ENCODE data around the gene RAX2.

RAX2 gene

DNA sequence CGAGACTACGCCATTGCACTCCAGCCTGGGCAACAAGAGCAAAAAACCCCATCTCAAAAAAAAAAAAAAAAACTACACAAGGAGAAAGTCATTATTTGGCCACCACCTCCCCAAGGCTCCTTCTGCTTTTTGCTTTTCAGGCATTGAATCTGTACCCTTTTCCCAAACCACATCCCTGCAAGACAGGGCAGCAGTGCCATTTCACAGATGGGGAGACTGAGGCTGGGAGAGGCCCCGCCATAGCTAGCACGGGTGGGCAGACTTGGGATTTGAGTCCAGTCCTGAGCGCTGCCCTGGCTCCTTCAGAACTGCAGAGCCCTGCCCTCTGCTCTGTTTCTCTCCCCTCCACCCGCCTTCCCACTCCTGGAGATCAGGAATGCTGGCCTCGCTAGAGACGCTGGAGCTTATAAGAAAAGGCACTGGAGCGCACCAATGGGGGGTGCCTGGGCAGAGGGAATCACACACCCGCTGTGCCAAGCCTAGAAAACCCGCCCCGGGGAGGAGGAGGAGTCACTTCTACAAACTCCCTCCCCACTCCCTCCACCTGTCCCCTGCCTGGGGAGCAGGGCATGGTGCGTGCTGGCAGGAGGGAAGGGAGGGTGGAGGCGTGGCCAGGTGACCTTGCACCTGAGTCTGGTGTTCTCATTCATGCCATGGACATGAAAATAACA, 46.3 kb downstream of the RAX2 start:
- no peak overlapping the region for H3K4me3 ChIP-seq (ENCODE audit: low read length)
- no peaks in the 10 kb centered on the region for H3K36me3 ChIP-seq (ENCODE audit: control insufficient read depth, insufficient read depth, low read length)
- DNase-seq (ENCODE audit: low read depth, low spot score), result no peak
- WGBS (ENCODE audit: insufficient coverage, insufficient read length), result no CpG with 5 or more reads among the region's 14 CpGs
- no peaks in the 10 kb centered on the region for H3K4me1 ChIP-seq (ENCODE audit: control insufficient read depth, insufficient read depth, low read length)
- no peaks in the 10 kb centered on the region for H3K27me3 ChIP-seq (ENCODE audit: control insufficient read depth, insufficient read depth, low read length)
- no peaks in the 10 kb centered on the region for H3K9me3 ChIP-seq (ENCODE audit: control insufficient read depth, insufficient read depth, low read length)
- no peak overlapping the region for H3K27ac ChIP-seq (ENCODE audit: low read length)

DNA sequence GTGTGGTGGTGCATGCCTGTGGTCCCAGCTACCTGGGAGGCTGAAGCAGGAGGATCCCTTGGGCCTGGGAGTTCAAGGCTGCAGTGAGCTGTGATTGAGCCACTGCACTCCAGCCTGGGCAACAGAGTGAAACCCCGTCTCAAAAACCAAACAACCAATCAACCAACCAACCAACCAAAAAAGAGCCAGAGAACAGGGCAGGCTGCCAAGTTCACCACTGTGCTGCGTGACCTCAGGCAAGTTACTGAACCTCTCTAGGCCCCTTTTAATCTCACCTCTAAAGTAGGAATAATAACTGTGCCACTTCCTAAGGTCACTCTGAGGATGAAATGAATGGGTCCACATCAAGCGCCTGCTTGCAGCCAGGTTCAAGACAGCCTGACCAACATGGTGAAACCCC, 46.9 kb downstream of the RAX2 start:
- WGBS (ENCODE audit: insufficient coverage, insufficient read length), result no CpG with 5 or more reads among the region's 3 CpGs
- H3K36me3 ChIP-seq (ENCODE audit: control insufficient read depth, insufficient read depth, low read length), result no peaks in the 10 kb centered on the region
- H3K9me3 ChIP-seq (ENCODE audit: control insufficient read depth, insufficient read depth, low read length), result no peaks in the 10 kb centered on the region
- no peak overlapping the region for H3K27ac ChIP-seq (ENCODE audit: low read length)
- no peaks in the 10 kb centered on the region for H3K4me1 ChIP-seq (ENCODE audit: control insufficient read depth, insufficient read depth, low read length)
- no peak for DNase-seq (ENCODE audit: low read depth, low spot score)
- no peak overlapping the region for H3K4me3 ChIP-seq (ENCODE audit: low read length)
- H3K27me3 ChIP-seq (ENCODE audit: control insufficient read depth, insufficient read depth, low read length), result no peaks in the 10 kb centered on the region

DNA sequence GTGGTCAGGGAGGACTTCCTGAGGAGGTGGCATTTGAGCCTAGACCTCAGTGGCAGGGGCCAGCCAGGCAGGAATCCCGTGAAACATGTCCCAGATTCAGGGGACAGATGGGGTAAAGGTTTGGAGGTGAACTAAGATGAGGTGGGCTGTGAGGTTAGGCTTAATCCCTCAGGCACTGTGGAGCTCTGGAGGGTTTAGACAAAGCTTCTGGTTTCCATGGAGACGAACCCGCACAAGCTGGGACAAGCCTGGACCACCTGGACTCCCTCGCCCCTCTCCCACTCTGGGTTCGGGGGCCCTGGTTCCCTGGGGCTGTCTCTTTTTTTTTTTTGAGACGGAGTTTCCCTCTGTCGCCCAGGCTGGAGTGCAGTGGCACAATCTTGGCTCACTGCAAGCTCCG, 48.1 kb downstream of the RAX2 start:
- Histone ChIP-seq H3K4me3 (ENCODE audit: low read length) (no peak overlapping the region), H3K9me3 (ENCODE audit: control insufficient read depth, insufficient read depth, low read length) (no peaks in the 10 kb centered on the region), H3K36me3 (ENCODE audit: control insufficient read depth, insufficient read depth, low read length) (no peaks in the 10 kb centered on the region), H3K27ac (ENCODE audit: low read length) (no peak overlapping the region), H3K27me3 (ENCODE audit: control insufficient read depth, insufficient read depth, low read length) (no peaks in the 10 kb centered on the region), H3K4me1 (ENCODE audit: control insufficient read depth, insufficient read depth, low read length) (no peaks in the 10 kb centered on the region)
- no CpG with 5 or more reads among the region's 8 CpGs for WGBS (ENCODE audit: insufficient coverage, insufficient read length)
- DNase-seq (ENCODE audit: low read depth, low spot score), result no peak

DNA sequence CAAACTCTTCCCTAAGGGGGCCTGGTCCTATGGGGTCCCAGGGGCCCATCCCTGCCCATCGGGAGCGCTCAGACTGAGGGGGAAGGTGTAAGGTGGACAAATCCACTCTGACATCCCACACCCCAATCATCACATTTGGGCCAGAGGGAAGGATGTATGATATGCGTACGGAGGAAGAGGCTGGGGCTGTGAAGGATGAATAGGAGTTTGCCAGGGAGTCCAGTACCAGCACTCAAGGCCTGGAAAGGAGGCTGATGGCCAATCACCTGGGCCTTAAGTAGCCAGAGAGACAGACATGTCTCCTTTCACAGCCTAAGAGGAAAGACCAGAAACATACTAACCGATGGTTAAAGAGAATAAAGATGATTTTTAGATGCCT, 48.9 kb downstream of the RAX2 start:
- H3K27me3 ChIP-seq (ENCODE audit: control insufficient read depth, insufficient read depth, low read length), result no peaks in the 10 kb centered on the region
- no peaks in the 10 kb centered on the region for H3K36me3 ChIP-seq (ENCODE audit: control insufficient read depth, insufficient read depth, low read length)
- WGBS (ENCODE audit: insufficient coverage, insufficient read length), result no CpG with 5 or more reads among the region's 5 CpGs
- DNase-seq (ENCODE audit: low read depth, low spot score), result no peak
- H3K4me3 ChIP-seq (ENCODE audit: low read length), result no peak overlapping the region
- no peak overlapping the region for H3K27ac ChIP-seq (ENCODE audit: low read length)
- H3K9me3 ChIP-seq (ENCODE audit: control insufficient read depth, insufficient read depth, low read length), result no peaks in the 10 kb centered on the region
- no peaks in the 10 kb centered on the region for H3K4me1 ChIP-seq (ENCODE audit: control insufficient read depth, insufficient read depth, low read length)

DNA sequence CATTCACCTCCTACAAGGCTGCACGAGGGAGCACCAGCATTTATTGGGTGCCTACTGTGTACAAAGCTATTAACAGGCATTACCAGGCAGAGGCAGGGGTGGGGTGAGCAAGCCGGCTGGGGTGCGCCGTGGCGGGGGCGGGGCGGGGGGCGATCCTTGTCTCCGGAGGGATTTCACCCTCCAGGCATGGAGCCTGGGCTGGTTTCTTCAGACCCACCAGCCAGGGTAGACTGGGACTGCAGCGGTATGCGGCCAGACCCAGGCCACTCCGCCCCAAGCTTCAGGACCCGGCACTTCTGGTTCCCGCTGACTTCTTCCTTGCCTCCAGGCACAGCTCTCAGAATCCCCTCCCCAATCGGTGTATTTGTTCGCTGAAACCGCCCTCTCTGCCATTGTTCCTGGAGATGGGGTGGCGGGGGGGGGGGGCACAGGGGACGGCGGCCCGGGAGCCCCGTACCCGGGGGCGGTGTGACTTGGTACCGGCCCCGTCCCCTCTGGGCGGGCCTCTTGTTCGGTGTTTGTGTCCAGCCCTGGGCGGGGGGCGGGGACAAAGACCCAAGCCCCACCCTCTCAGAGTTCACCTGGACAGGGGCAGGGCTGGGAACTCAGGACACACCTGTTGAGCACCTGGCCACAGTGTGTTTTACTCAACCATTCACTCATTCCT, 49.5 kb downstream of the RAX2 start:
- no peak overlapping the region for H3K27ac ChIP-seq (ENCODE audit: low read length)
- no peaks in the 10 kb centered on the region for H3K9me3 ChIP-seq (ENCODE audit: control insufficient read depth, insufficient read depth, low read length)
- no CpG with 5 or more reads among the region's 30 CpGs for WGBS (ENCODE audit: insufficient coverage, insufficient read length)

DNA sequence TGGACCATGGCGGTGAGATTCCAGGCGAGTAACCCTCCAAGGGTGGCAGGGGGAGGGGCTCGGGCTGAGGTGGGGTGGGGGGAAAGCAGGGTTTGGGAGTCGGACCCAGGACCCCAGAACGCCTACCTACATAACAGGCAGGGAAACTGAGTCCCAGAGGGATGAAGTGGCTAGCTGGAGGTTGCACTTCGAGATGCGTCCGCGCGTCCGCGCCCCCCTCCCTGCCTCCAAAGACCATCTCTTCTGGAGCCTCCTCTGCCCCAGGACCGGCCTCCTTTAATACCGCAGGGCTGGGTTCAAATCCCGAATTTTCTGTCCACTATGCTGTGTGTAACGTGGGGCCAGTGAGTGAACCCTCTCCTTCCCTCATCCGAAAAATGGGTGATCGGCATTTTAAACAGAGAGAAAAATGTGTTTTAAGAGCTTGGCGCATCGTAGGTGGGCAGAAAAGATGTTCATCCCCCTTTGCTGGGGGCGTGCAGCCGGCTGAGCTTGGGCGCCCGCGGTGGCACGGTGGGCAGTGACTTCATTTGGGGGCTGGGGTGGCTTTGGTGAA, 50.1 kb downstream of the RAX2 start:
- Histone ChIP-seq H3K4me1 (ENCODE audit: control insufficient read depth, insufficient read depth, low read length) (no peaks in the 10 kb centered on the region), H3K4me3 (ENCODE audit: low read length) (peak overlapping the region; percentile 65; the same call in 1 of the 2 replicates), H3K9me3 (ENCODE audit: control insufficient read depth, insufficient read depth, low read length) (no peaks in the 10 kb centered on the region), H3K27ac (ENCODE audit: low read length) (no peak overlapping the region), H3K27me3 (ENCODE audit: control insufficient read depth, insufficient read depth, low read length) (no peaks in the 10 kb centered on the region), H3K36me3 (ENCODE audit: control insufficient read depth, insufficient read depth, low read length) (no peaks in the 10 kb centered on the region)
- no peak for DNase-seq (ENCODE audit: low read depth, low spot score)
- WGBS (ENCODE audit: insufficient coverage, insufficient read length), result no CpG with 5 or more reads among the region's 26 CpGs

More for the DNA sequence above, 49.5 kb downstream of the RAX2 start:
- peak overlapping the region; percentile 65; the same call in 1 of the 2 replicates for H3K4me3 ChIP-seq (ENCODE audit: low read length)
- peak; percentile 61 for DNase-seq (ENCODE audit: low read depth, low spot score)
- H3K27me3 ChIP-seq (ENCODE audit: control insufficient read depth, insufficient read depth, low read length), result no peaks in the 10 kb centered on the region
- no peaks in the 10 kb centered on the region for H3K36me3 ChIP-seq (ENCODE audit: control insufficient read depth, insufficient read depth, low read length)
- H3K4me1 ChIP-seq (ENCODE audit: control insufficient read depth, insufficient read depth, low read length), result no peaks in the 10 kb centered on the region

DNA sequence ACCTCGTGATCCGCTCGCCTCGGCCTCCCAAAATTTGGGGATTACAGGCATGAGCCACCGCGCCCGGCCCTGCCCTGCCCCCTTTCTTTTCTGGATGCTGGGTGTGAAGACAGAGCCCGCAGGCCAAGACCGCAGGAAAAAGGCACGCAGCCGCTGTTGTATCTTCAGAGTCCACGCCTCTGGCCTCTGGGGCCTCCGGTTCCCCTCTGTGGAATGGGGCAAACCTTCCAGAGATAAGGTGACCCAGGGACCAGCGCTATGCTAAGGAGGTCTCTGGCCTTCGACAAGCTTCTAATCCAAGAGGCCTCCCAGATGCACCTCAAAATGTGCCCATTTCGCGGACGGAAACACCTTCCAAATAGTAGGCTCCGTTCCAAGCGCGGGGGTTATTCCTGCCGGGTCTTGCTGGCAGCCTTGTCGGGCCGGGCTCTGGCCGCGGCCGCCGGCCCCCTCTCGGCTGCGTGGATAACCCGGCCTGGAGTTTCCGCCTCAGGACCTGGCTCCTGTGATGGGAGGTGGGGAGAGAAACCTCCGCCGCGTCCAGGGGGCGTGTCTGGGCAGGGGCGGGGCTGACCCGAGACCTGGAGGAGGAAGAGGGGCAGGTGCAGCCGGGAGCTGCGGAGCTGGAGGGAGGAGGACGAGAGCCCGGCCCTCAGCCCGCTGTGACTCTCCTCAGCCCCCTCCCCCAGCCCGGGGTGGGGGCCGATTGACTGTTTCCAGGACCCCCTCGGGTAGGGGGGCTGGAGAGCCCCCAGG, 50.7 kb downstream of the RAX2 start:
- Histone ChIP-seq H3K4me3 (ENCODE audit: low read length) (peak overlapping the region; percentile 65; the same call in 1 of the 2 replicates), H3K4me1 (ENCODE audit: control insufficient read depth, insufficient read depth, low read length) (no peaks in the 10 kb centered on the region), H3K36me3 (ENCODE audit: control insufficient read depth, insufficient read depth, low read length) (no peaks in the 10 kb centered on the region), H3K27ac (ENCODE audit: low read length) (no peak overlapping the region), H3K9me3 (ENCODE audit: control insufficient read depth, insufficient read depth, low read length) (no peaks in the 10 kb centered on the region), H3K27me3 (ENCODE audit: control insufficient read depth, insufficient read depth, low read length) (no peaks in the 10 kb centered on the region)
- no CpG with 5 or more reads among the region's 46 CpGs for WGBS (ENCODE audit: insufficient coverage, insufficient read length)
- DNase-seq (ENCODE audit: low read depth, low spot score), result peak; percentile 81

DNA sequence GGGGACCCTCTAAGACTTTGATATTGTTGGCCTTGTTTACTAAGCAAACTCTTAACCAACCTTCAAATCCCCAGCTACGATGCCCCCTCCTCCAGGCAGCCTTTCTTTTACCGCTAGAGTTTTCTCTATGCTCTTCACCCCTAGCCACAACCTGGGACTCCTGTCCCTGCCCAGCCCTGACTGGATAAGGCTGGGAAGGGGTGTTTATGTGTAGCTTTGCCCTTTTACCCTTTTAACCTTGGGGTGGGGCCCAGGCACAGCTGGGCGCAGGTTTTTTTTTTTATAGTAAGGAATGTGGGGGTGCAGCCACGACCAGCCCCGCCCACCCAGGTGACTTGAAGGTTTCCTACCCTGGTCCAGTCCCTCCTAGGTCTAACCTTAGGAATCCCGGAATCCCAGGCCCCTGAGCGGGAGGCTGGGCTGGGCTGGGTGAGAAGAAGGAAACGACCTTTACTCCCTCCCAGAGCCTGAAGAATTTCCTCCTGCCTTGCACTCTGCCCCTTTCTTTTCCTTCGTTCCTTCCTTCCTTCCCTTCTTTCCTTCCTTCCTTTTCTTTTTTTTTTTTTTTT, 51.6 kb downstream of the RAX2 start:
- H3K36me3 ChIP-seq (ENCODE audit: control insufficient read depth, insufficient read depth, low read length), result no peaks in the 10 kb centered on the region
- H3K27ac ChIP-seq (ENCODE audit: low read length), result no peak overlapping the region
- H3K4me3 ChIP-seq (ENCODE audit: low read length), result no peak overlapping the region
- H3K4me1 ChIP-seq (ENCODE audit: control insufficient read depth, insufficient read depth, low read length), result no peaks in the 10 kb centered on the region
- DNase-seq (ENCODE audit: low read depth, low spot score), result no peak
- WGBS (ENCODE audit: insufficient coverage, insufficient read length), result no CpG with 5 or more reads among the region's 9 CpGs
- H3K9me3 ChIP-seq (ENCODE audit: control insufficient read depth, insufficient read depth, low read length), result no peaks in the 10 kb centered on the region
- no peaks in the 10 kb centered on the region for H3K27me3 ChIP-seq (ENCODE audit: control insufficient read depth, insufficient read depth, low read length)

DNA sequence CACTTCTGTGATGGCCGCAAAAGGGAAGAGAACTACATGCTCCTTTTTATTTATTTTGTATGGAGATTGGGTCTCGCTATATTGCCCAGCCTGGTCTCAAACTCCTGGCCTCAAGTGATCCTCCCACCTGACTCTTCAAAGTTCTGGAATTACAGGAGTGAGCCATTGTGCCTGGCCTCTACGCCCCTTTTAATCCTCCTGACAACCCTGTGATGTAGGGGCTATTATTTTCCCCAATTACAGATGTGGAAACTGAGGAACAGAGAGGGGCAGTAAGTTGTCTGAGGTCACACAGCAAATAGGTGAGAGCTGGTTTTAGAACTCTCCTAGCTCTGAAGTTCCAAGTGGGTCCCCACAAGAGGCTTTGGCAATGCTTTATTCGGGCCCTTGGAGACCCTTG, 52.2 kb downstream of the RAX2 start:
- Histone ChIP-seq H3K9me3 (ENCODE audit: control insufficient read depth, insufficient read depth, low read length) (no peaks in the 10 kb centered on the region), H3K4me1 (ENCODE audit: control insufficient read depth, insufficient read depth, low read length) (no peaks in the 10 kb centered on the region), H3K4me3 (ENCODE audit: low read length) (no peak overlapping the region), H3K36me3 (ENCODE audit: control insufficient read depth, insufficient read depth, low read length) (no peaks in the 10 kb centered on the region), H3K27ac (ENCODE audit: low read length) (no peak overlapping the region), H3K27me3 (ENCODE audit: control insufficient read depth, insufficient read depth, low read length) (no peaks in the 10 kb centered on the region)
- WGBS (ENCODE audit: insufficient coverage, insufficient read length), result no CpG with 5 or more reads among the region's 4 CpGs
- DNase-seq (ENCODE audit: low read depth, low spot score), result no peak
